ENCODE measurements around the gene POU4F2. TPM values are rescaled to one million over a fixed set of nuclear protein-coding genes. Genes with fewer than 3 reads are reported as not detected.

POU4F2 gene
- total RNA-seq, 1 donor from 2014 or later, result not detected

DNA sequence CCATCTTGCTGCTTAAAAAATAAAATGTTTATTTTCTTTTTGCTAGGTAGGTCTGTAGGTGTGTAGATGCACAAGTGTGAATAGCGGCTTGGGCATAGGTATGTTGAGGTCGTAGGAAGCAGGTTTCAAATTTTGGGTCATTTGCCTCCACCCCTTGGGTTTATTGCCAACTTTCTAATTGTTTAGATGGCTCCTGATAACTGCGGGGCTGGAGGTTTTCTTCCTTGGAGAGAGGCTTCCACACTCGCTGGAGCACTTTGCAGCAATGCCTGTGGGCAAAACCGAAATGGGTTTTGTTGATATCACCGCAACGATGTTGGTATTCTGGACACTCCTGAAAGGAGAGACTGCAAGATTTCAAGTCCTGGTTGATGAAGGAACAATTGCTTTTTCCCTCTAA lies 3.9 kb upstream of the POU4F2 start:
- Histone ChIP-seq H3K27me3 (peaks cover 87% of the 10 kb centered on the region), H3K4me3 (no peak overlapping the region), H3K9me3 (no peaks in the 10 kb centered on the region), H3K36me3 (no peaks in the 10 kb centered on the region), H3K4me1 (no peaks in the 10 kb centered on the region), H3K27ac (no peak overlapping the region)
- ATAC-seq (no peak), DNase-seq (no peak)
- TF ChIP-seq, protein P1, sequence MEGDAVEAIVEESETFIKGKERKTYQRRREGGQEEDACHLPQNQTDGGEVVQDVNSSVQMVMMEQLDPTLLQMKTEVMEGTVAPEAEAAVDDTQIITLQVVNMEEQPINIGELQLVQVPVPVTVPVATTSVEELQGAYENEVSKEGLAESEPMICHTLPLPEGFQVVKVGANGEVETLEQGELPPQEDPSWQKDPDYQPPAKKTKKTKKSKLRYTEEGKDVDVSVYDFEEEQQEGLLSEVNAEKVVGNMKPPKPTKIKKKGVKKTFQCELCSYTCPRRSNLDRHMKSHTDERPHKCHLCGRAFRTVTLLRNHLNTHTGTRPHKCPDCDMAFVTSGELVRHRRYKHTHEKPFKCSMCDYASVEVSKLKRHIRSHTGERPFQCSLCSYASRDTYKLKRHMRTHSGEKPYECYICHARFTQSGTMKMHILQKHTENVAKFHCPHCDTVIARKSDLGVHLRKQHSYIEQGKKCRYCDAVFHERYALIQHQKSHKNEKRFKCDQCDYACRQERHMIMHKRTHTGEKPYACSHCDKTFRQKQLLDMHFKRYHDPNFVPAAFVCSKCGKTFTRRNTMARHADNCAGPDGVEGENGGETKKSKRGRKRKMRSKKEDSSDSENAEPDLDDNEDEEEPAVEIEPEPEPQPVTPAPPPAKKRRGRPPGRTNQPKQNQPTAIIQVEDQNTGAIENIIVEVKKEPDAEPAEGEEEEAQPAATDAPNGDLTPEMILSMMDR (IDR thresholded peaks at IDR 0.05), result no peak
- intact Hi-C loops (cut with DNase I), result no loop called here

DNA sequence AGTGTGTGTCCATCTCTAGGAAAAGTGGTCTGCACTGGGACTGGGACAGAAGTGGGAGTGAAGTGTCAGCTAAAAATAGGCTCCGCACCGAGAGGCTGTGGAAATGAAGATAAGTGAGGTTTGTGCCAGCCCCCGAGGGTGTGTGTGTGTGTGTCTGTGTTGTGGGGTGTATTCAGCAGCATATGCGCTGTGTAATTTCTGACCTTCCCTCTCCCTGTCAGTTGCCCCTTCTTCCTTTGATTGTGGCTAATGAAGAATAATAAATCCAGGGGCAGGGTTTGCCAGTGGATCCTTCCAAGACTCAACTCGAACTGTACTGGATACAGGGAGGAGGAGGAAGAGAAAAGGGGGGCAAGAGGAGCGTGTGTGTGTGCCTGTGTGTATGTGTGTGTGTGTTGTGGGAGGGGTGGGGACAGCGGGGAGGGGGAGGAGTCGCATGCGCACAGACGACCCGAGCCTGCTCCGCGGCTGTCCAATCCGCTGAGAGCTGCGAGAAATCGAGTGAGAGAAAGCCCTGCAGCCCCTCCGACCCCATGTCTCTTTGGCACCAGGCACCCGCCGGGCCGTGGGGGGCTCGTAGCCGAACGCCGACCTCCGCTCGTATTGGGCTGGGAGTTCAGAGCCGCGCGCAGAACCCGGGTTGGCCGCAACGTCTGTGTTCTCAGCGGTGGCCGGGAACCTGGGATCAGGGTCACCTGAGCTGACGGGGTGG lies 916 bp upstream of the POU4F2 start:
- no peak overlapping the region for H3K4me3 ChIP-seq
- H3K9me3 ChIP-seq, result no peaks in the 10 kb centered on the region
- H3K27me3 ChIP-seq, result peaks cover 94% of the 10 kb centered on the region
- no peak for DNase-seq
- ATAC-seq, result no peak
- H3K36me3 ChIP-seq, result no peaks in the 10 kb centered on the region
- no peaks in the 10 kb centered on the region for H3K4me1 ChIP-seq
- intact Hi-C loops (cut with DNase I), result no loop called here
- TF ChIP-seq, protein P1 (IDR thresholded peaks at IDR 0.05), result no peak
- H3K27ac ChIP-seq, result no peak overlapping the region

DNA sequence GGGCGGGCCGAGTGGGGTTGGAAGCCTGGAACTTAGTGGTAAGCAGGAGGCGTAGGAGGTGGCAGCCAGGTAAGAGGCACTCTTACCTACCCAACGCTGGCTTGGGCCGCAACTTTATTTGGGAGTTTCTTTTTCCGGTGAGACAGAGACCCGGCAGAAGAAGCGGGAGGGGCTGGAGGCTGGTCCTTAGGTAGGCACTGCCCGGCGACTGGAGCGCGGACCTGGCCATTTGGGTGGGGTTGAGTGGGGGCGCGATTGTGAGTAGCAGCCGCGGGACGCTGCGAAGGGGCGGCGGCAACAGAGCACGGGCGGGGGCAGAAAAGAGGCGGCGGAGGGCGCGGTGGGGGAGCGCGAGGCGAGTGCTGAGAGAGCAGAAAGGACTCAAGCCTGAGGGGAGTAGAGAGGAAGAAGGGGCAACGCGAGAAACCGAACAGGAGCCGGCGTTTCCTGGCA lies 334 bp upstream of the POU4F2 start:
- no peak for DNase-seq
- intact Hi-C loops (cut with DNase I), result no loop called here
- no peak overlapping the region for H3K4me3 ChIP-seq

DNA sequence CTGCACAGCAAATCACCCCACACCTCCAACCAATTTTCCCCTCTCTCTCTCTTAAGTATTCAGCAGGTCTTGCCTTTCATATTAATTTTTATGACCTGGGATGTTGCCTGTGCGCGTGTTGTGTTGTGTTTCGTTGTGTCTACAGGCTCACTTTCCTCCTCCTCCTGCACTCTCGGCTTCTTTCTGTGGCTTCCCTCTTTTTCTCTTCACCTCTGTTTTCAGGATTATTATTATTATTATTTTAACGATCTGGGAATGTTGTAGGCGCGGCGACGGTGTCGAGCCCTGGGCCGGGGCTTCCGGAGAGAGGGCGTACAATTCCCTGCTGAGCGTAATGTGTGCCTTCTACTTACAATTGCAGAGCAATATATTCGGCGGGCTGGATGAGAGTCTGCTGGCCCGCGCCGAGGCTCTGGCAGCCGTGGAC lies 826 bp downstream of the POU4F2 start:
- no peaks in the 10 kb centered on the region for H3K4me1 ChIP-seq
- TF ChIP-seq, protein P1 (IDR thresholded peaks at IDR 0.05), result no peak
- no peaks in the 10 kb centered on the region for H3K9me3 ChIP-seq
- intact Hi-C loops (cut with DNase I), result no loop called here
- H3K36me3 ChIP-seq, result no peaks in the 10 kb centered on the region
- no peak overlapping the region for H3K4me3 ChIP-seq
- no peak for DNase-seq
- no peak for ATAC-seq
- H3K27ac ChIP-seq, result no peak overlapping the region
- peaks cover 84% of the 10 kb centered on the region for H3K27me3 ChIP-seq

More for the DNA sequence above, 334 bp upstream of the POU4F2 start:
- no peaks in the 10 kb centered on the region for H3K9me3 ChIP-seq
- no peak for ATAC-seq
- no peaks in the 10 kb centered on the region for H3K36me3 ChIP-seq
- H3K27ac ChIP-seq, result no peak overlapping the region
- H3K27me3 ChIP-seq, result peaks cover 94% of the 10 kb centered on the region
- no peaks in the 10 kb centered on the region for H3K4me1 ChIP-seq
- TF ChIP-seq, protein P1 (IDR thresholded peaks at IDR 0.05), result no peak

DNA sequence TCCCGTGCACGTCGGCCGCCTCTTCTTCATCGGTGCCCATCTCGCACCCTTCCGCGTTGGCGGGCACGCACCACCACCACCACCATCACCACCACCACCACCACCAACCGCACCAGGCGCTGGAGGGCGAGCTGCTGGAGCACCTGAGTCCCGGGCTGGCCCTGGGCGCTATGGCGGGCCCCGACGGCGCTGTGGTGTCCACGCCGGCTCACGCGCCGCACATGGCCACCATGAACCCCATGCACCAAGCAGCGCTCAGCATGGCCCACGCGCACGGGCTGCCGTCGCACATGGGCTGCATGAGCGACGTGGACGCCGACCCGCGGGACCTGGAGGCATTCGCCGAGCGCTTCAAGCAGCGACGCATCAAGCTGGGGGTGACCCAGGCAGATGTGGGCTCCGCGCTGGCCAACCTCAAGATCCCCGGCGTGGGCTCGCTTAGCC lies 1.4 kb downstream of the POU4F2 start:
- no peaks in the 10 kb centered on the region for H3K4me1 ChIP-seq
- H3K36me3 ChIP-seq, result no peaks in the 10 kb centered on the region
- ATAC-seq (no peak), DNase-seq (no peak)
- intact Hi-C loops (cut with DNase I), result no loop called here
- TF ChIP-seq, protein P1 (IDR thresholded peaks at IDR 0.05), result no peak
- no peak overlapping the region for H3K27ac ChIP-seq
- no peak overlapping the region for H3K4me3 ChIP-seq
- no peaks in the 10 kb centered on the region for H3K9me3 ChIP-seq
- peaks cover 79% of the 10 kb centered on the region for H3K27me3 ChIP-seq
